ENCODE results near the gene PTCHD1.

PTCHD1 gene

DNA sequence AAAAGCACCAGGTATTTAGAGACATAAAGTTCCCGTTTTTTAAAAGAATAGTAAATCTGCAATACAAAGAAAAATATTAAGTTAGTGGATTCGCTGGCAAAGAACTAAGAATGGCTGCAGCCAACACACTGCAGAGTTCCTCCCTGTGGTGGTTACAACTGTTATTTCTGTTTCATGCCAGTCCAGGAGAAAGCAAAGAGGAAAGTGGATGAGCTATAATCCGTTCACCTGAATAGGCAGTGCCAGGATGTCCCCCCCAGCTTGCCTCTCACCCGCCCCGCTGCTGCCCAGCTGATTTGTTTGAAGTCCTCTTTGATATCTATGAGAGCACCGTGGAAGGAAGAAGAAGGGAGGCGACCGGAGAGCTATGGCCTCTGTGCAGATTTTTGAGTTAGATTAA is 63.9 kb downstream of the PTCHD1 start:
- DNase-seq (ENCODE audit: low read depth), result no peak

- no peak for DNase-seq (ENCODE audit: low read depth)
Measured at GRCh38 chrX:23403849-23404248, 69.2 kb downstream of the PTCHD1 start.

GRCh38 chrX:23422912-23423311 is 88.3 kb downstream of the PTCHD1 start:
- DNase-seq (ENCODE audit: low read depth), result no peak

DNA sequence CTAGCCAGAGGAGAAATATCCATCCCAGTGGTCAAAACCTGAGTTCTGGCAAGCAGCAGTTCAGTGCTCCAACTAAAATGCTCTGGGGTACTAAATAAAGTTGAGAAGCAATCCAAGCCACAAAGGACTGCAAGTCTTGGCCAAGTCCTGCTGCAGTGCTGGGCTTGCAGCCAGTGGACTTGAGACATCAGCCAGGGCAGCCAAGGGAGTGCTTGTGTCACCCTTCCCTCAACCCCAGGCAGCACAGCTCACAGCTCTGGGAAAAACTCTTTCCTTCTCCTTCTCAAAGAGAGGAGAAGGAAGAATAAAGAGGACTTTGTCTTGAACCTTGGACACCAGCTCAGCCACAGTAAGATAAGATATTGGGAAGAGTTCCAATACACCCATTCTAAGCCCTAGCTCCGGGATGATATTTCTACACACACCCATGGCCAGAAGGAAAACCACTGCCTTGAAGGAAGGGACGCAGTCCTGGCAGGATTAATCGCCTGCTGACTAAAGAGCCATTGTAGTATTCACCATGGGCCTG is 99.8 kb downstream of the PTCHD1 start:
- peak; percentile 79 for DNase-seq (ENCODE audit: low read depth)

GRCh38 chrX:23435108-23435507 is 100.5 kb downstream of the PTCHD1 start:
- peak; percentile 20 for DNase-seq (ENCODE audit: low read depth)

- no peak for DNase-seq (ENCODE audit: low read depth)
Measured at GRCh38 chrX:23435575-23435974, 100.9 kb downstream of the PTCHD1 start.

DNA sequence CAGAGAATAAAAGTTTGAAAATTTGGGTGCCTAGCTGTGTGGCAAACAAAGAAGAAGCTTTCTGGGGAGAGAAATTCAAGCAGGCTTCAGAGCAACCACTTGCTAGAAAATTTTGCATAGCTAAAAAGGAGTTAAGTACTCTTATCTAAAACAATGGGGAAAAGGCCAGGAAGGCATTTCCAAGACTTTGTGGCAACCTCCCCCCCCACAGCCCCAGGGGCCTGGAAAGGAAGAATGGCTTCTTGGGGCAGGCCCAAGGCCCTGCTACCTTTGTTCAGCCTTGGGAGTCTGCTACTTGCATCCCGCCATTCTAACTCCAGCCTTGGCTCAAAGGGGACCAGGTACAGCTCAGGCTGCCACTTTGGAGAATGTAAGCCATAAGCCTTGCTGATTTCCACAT is 102.2 kb downstream of the PTCHD1 start:
- DNase-seq (ENCODE audit: low read depth), result no peak

DNA sequence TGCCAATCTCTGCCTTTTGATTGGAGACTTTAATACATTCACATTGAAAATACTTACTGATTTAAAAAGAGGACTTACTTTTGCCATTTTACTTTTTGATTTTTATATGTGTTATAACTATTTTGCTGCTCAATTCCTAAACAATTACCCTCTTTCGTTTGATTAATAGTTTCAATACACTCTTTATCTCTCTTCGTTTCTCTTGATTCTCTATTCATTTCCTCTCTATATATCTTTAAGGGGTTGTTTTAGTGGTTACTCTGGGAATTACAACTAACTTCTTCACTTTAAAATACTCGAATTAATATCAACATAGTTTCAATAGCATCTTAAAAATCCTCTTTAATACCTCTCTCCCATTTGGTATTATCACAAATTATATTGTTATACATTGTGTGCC is 116.6 kb downstream of the PTCHD1 start:
- DNase-seq (ENCODE audit: low read depth), result no peak
